GM18873 (cell line): ENCODE data around the gene FKRP.
"Not testable (repeated sequence)": the region's sequence is repeated elsewhere in the genome, so short reads cannot be mapped to it uniquely, and the experiment has no call there.

Experiments used
- ATAC-seq: cut with Tn5 transposase; IDR thresholded peaks from one replicate; pipeline ENCODE4 v1.9.1; 2021; ENCODE audit warnings: mild to moderate bottlenecking, moderate library complexity, moderate number of reproducible peaks; ENCODE audit not compliant: unreplicated experiment, low FRiP score

The FKRP gene

DNA sequence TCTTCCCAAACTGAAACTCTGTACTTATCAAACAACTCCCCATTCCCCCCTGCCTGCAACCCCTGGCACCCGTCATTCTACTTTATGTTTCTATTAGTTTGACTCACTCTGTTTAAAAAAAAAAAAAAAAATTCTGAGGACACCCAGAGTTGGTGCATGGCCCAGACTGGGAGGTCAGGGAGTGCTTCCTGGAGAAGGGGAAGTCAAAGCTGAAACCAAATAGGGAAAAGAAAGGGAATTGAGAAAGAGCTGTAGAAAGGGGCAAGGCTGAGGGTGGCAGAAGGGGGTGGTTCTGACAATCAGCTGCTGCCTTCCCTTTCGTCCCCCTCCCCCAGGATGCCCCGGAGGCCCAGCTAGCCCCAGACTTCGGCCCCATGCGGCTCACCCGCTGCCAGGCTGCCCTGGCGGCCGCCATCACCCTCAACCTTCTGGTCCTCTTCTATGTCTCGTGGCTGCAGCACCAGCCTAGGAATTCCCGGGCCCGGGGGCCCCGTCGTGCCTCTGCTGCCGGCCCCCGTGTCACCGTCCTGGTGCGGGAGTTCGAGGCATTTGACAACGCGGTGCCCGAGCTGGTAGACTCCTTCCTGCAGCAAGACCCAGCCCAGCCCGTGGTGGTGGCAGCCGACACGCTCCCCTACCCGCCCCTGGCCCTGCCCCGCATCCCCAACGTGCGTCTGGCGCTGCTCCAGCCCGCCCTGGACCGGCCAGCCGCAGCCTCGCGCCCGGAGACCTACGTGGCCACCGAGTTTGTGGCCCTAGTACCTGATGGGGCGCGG, 9.4 kb downstream of the FKRP start:
- no peak for ATAC-seq

DNA sequence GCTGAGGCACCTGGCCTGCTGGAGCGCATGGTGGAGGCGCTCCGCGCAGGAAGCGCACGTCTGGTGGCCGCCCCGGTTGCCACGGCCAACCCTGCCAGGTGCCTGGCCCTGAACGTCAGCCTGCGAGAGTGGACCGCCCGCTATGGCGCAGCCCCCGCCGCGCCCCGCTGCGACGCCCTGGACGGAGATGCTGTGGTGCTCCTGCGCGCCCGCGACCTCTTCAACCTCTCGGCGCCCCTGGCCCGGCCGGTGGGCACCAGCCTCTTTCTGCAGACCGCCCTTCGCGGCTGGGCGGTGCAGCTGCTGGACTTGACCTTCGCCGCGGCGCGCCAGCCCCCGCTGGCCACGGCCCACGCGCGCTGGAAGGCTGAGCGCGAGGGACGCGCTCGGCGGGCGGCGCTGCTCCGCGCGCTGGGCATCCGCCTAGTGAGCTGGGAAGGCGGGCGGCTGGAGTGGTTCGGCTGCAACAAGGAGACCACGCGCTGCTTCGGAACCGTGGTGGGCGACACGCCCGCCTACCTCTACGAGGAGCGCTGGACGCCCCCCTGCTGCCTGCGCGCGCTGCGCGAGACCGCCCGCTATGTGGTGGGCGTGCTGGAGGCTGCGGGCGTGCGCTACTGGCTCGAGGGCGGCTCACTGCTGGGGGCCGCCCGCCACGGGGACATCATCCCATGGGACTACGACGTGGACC, 10.1 kb downstream of the FKRP start:
- no peak for ATAC-seq

DNA sequence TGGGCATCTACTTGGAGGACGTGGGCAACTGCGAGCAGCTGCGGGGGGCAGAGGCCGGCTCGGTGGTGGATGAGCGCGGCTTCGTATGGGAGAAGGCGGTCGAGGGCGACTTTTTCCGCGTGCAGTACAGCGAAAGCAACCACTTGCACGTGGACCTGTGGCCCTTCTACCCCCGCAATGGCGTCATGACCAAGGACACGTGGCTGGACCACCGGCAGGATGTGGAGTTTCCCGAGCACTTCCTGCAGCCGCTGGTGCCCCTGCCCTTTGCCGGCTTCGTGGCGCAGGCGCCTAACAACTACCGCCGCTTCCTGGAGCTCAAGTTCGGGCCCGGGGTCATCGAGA, 10.7 kb downstream of the FKRP start:
- ATAC-seq = no peak

DNA sequence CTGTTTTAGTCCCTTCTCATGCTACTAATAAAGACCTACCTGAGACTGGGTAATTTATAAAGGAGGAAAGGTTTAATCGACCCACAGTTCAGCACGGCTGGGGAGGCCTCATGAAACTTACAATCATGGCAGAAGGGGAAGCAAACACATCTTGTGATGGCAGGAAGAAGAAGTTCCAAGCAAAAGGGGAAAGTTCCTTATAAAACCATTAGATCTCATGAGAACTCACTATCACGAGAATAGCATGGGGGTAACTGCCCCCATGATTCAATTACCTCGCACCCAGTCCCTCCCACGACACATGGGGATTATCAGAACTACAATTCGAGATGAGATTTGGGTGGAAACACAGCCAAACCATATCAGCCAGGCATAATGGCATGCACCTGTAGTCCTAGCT, 13.3 kb downstream of the FKRP start:
- ATAC-seq = no peak

DNA sequence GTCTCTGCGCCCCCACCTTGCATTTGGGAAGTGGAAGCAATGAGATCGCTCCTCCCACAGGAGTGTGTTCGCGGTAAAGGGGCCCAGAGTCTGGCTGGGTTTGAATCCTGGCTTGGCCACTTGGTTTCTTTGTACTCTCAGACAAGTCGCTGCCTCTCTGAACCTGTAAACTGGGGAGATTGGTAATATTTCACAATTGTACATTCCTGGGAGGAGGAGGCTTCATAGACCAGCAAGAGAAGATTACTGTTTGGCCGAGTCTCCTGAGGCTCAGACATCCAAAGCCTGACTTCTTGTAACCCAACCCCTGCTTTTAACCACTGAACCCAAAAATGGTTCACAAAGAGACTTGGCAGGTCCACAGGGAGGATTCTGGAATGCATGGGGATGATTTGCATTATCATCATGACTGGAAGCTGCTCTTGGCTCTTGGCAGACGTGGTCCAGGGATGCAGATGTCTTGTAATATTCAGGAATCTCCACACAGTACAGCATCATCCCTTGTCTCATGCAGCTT, 14.0 kb downstream of the FKRP start:
- ATAC-seq = no peak

DNA sequence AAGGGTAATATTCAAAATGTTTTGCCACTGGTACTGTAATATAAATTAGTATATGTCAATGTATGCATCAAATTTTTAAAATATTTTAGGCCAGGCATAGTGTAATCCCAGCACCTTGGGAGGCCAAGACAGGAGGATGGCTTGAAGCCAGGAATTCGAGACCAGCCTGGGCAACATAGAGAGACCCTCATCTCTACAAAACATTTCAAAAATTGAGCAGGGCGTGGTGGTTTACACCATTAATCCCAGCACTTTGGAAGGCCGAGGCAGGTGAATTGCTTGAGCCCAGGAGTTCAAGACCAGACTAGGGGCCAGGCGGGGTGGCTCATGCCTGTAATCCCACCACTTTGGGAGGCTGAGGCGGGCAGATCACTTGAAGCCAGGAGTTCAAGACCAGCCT, 14.5 kb downstream of the FKRP start:
- ATAC-seq = no peak

DNA sequence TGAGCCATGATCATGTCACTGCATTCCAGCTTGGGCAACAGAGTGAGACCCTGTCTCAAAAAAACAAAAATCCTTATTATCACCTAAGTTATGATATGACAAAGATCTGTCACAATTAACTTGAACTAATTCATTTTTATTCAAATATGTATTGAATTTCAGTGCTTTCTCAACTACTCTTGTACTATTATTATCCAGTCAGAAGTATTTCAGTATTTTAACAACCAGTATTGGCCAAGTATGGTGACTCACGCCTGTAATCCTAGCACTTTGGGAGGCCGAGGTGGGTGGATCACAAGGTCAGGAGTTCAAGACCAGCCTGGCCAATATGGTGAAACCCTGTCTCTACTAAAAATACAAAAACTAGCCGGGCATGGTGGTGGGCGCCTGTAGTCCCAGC, 15.0 kb downstream of the FKRP start:
- ATAC-seq = not testable (repeated sequence)

DNA sequence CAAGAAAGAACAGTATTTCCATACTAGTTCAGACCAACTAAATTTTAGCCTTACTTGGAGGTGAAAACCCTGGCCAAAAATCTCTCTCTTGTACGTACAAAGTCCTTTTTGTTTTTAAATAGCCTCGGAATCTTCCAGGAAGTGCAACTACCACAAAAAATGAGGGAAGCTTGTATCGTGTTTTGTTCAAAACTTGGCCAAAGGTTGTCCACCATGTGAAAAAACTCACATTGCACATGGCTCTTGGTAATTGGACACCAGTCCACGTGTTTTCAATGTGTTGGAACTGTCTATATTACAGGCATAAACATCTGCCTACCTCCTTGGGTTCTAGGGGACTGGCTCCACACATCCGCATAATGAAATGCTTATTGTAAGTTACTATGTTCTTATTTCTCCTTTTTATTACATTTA, 15.6 kb downstream of the FKRP start:
- no peak for ATAC-seq

DNA sequence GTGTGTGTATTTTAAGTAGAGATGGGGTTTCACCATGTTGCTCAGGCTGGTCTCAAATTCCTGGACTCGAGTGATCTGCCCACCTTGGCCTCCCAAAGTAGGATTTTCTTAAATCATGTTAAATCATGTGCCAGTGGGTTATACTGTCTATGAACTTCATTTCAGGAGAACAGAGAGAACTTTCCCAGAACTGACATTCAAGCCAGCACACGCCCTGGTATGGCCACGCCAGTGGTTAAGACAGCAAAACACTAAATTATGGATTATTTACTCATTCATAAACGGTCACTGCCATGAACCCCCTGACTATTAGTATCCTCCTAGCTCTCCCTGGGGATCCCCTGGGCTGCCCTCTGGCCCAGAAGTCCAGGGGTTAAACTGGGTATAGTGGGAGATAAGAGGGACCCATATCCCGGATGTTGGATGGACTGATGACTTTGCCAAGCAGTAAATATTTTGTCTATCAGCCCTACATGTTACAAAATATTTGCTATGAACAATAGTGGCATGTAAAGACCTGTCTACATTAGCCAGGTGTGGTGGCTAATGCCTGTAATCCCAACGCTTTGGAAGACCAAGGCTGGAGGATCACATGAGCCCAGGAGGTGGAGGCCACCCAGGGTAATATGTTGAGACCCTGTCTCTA, 16.5 kb downstream of the FKRP start:
- no peak for ATAC-seq

DNA sequence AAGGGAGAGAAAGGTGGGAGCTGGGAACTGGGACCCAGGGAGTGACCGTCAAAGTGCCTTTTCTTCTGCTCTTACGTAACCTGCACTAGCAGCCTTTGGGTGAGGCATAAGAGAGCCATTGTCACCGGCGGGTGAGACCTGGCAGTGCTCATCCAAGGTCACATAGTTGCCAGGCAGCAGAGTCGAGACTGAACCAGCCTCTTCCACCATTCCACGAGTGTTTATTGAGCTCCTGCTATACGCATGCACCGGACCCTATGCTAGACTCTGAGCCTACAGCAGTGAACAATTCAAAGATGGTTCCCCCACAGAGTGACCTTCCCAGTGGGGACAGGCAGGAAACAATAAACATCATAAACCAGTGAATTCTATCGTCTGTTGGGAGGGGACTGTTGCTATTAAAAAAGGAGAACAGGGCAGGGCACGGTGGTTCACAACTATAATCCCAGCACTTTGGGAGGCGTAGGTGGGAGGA, 19.0 kb downstream of the FKRP start:
- ATAC-seq = no peak

DNA sequence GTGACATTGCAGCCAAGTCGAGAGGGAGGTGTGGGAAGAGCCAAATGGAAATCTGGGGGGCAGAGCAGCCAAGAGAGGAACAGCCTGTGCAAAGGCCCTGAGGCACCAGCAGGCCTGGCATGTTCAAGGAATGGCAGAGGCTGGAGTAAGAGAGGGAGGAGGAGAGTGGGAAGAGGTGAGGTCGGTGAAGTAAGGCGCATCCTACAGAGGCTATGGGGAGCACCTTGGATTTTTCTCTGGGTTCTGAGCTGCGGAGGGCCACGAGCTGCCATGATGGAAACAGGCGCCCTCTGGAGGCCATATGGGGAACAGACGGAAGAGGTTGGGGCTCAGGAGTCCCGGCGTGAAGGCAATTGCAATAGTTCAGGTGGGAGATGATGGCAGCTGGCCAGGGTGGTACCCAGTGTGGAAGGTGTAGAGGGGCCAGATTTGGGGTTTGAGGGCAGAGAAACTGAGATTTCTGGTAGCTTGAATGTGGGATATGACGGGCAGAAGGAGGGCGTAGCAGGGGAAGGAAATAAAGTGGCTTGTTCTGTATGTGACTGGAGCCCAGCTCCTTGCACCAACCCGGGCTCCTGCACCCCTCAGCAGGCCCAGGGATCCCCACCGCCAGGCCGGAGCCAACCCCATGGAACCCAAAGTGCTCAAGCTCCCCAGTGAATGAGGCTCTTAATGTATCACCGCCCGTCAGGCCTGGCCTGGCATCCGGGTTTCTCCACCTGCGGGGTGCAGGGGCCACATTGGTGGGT, 20.9 kb downstream of the FKRP start:
- no peak for ATAC-seq

DNA sequence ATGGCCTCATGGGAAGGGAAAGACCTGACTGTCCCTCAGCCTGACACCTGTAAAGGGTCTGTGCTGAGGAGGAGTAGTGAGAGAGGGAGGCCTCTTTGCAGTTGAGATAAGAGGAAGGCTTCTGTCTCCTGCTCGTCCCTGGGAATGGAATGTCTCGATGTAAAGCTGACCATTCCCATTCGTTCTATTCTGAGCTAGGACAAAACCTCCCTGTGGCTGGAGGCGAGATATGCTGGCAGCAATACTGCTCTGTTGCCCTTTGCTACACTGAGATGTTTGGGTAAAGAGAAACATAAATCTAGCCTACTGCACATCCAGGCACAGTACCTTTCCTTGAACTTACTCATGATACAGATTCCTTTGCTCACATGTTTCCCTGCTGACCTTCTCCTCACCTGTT, 22.9 kb downstream of the FKRP start:
- not testable (repeated sequence) for ATAC-seq

DNA sequence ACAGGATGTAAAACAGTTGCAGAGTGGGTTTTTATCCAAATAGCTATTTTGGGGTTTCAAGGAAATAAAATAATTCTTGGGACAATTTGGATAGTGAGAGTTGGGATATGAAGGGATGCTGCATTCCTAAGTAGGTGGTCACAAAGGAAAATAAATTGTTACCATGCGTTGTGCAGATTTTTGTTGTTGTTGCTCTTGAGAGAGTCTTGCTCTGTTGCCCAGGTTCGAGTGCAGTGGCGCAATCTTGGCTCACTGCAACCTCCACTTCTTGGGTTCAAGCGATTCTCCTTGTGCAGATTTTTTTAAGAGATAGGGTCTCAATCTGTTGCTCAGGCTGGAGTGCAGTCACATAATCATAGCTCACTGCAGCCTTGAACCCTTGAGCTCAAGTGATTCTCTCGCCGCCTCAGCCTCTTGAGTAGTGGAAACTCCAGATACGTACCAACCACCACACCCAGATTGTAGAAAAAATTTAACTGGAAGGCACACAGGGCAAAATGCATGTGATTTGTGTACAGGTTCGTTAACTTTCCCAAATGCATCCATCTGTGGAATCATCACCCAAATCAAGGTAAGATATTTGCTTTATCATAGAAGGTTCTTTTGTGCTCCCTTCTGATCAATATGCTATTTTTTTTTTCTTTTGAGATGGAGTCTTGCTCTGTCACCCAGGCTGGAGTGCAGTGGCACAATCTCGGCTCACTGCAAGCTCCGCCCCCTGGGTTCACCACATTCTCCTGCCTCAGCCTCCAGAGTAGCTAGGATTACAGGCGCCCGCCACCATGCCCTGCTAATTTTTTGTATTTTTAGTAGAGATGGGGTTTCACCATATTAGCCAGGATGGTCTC, 26.5 kb downstream of the FKRP start:
- no peak for ATAC-seq

DNA sequence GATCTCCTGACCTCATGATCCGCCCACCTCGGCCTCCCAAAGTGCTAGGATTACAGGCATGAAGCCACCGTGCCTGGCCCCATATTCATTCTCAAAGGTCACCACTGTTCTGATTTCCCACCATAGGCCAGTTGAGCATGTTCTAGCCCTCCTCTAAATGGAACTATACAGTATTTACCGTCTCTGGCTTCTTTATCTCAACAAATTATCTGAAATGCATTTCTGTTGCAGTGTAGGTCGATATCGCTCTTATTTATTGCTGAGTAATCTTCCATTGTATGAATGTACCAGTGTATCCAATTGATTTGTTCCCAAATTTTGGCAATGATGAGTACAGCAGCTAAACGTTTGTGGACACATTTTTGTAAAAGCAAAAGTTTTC, 27.2 kb downstream of the FKRP start:
- ATAC-seq = no peak

DNA sequence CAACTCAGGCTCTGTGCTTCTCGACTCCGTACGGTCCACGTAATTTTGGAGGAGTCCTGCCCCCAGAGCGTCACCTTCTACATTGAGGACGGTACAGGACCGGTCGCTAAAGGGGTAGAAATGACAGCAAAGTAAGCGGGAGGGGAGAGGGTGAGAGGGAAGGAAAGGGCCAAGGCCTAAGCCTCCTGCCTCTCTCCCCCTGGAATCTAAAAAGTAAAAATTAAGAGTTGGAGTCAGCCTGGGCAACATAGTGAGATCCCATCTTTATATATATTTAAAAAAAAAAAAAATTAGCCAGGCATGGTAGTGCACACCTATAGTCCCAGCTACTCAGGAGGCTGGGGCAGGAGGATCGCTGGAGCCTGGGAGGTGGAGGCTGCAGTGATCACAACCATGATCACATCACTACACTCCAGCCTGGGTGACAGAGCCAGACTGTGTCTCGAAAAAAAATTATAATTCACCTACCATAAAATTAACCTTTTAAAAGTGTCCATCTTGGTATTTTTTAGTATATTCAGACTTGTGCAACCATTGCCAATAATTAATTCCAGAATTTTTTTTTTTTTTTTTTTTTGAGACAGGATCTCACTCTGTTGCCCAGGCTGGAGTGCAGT, 29.9 kb downstream of the FKRP start:
- ATAC-seq = no peak

DNA sequence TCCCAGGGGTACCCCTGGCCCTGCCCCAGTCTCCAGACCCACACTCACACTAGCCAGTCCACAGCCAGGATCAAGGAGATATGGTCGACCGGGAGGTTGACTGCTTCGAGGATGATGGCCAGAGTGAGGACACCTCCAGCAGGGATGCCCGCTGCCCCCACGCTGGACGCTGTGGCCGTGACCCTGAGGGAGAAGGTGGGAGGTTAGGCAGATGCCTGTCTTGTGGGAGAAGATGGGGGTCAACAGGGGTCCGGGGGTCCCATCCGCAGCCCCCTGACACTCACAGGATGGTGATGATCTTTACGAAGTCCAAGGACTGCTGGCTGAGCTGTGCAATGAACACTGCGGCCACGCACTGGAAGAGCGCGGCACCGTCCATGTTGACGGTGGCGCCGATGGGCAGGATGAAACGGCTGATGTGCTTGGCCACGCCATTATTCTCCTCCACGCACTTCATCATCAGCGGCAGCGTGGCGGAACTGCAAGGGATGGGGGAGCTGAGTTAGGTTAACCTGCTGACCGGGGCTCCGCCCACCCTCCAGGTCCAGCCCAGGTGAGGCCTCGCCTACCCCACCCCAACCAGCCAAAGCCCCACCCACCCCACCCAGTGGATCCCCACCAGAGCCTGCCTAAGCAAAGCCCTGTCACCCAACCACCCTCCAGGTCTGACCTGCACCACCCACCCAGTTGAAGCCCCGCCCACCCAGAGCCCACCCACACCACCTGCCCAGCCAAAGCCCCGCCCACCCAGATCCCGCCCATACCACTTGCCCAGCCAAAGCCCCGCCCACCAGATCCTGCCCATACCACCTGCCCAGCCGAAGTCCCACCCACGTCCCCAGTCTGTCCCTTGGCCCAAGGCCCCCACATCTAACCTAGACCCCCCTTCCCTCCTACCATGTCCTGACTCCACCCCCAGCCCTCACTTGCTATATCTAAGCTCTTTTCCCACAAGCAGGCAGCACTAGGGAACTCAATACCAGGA, 31.4 kb downstream of the FKRP start:
- ATAC-seq = no peak

DNA sequence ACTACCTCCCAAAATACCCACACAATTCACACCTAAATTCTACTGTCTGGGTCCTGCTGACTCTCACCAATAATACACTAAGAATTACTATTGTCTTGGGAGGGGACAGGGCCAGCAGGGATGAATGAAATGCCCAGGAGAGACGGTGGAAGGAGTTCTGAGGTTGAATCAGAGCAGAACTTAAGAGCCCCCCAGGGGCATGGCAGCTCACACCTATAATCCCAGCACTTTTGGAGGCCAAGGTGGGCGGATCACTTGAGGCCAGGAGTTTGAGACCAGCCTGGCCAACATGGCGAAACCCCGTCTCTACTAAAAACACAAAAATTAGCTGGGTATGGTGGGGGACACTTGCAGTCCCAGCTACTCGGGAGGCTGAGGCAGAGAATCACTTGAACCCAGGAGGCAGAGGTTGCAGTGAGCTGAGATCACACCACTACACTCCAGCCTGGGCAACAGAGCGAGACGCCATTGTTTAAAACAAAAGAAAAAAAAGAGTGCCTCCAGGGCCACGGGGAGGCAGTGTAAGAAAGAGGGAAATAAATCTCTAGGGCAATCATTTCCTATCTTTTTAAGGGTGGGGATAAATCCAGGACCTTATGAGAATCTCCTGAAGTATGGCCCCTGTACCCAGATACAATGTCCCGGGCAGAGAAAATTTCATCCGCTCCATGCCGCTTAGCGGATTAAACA, 32.2 kb downstream of the FKRP start:
- ATAC-seq = not testable (repeated sequence)
